CD4-positive, alpha-beta T cell (primary cell): Measurements from ENCODE around the gene TAF3. TPM values are rescaled to one million over a fixed set of nuclear protein-coding genes. Genes with fewer than 3 reads are reported as not detected.

Source experiments
- ATAC-seq: fragments of 200-7000 bp; cut with Tn5 transposase; one replicate; pipeline ENCODE4 v1.10.0; 2022; ENCODE audit warnings: mild to moderate bottlenecking; ENCODE audit not compliant: poor library complexity
- CTCF ChIA-PET: fragments of 350-600 bp; sonication (Branson Sonifier 250); formaldehyde crosslinking; loops from one replicate; lab custom pipeline; 2021; ENCODE audit warnings: antibody characterized with exemption, inconsistent platforms; lab: Charles Lee
- POLR2A ChIA-PET: fragments of 350-600 bp; sonication (Branson Sonifier 250); formaldehyde crosslinking; loops from one replicate; lab custom pipeline; 2021; ENCODE audit warnings: antibody characterized with exemption, inconsistent platforms; lab: Charles Lee
- DNase-seq, 14 experiments: peaks; one replicate each; pipeline ENCODE4 v3.0.0-alpha.2; 2013 to 2020; ENCODE audit warnings: mixed read lengths in 2 of 14
- H3K27ac ChIP-seq, 2 donors: one replicate each; pipeline versions ENCODE4 v1.5.1 to v1.7.0; 2013; ENCODE audit warnings: low read length in 2 of 2, low read depth in 1 of 2, mild to moderate bottlenecking in 1 of 2
- H3K27me3 ChIP-seq, 2 experiments: 1 replicate in 1 of 2; 2 replicates in 1 of 2; pipeline versions ENCODE4 v1.6.1 to v1.7.0; 2013; ENCODE audit warnings: low read length in 2 of 2, control low read depth in 1 of 2, mild to moderate bottlenecking in 1 of 2, moderate library complexity in 1 of 2; ENCODE audit not compliant: insufficient read depth in 2 of 2, control insufficient read depth in 1 of 2
- H3K36me3 ChIP-seq: one replicate; pipeline ENCODE4 v1.6.1; 2013; ENCODE audit warnings: low read length, control low read depth; ENCODE audit not compliant: insufficient read depth
- H3K4me1 ChIP-seq: one replicate; pipeline ENCODE4 v1.6.1; 2013; ENCODE audit warnings: low read length, control low read depth; ENCODE audit not compliant: insufficient read depth
- H3K4me3 ChIP-seq: one replicate; pipeline ENCODE4 v1.5.1; 2013; ENCODE audit warnings: mild to moderate bottlenecking, low read length, moderate library complexity
- H3K9me3 ChIP-seq, 2 experiments: 1 replicate in 1 of 2; 2 replicates in 1 of 2; pipeline versions ENCODE4 v1.6.1 to v1.7.0; 2013; ENCODE audit warnings: low read length in 2 of 2, mild to moderate bottlenecking in 2 of 2, control low read depth in 1 of 2, moderate library complexity in 1 of 2; ENCODE audit not compliant: control insufficient read depth in 1 of 2, insufficient read depth in 1 of 2
- H3K27ac Mint-ChIP-seq: one replicate; pipeline ENCODE4 v1.8.0; 2020; ENCODE audit warnings: mixed read lengths
- H3K27me3 Mint-ChIP-seq: one replicate; pipeline ENCODE4 v1.8.0; 2021; ENCODE audit warnings: mixed read lengths
- H3K36me3 Mint-ChIP-seq: one replicate; pipeline ENCODE4 v1.8.0; 2021; ENCODE audit warnings: low read depth, mixed read lengths
- H3K4me1 Mint-ChIP-seq: one replicate; pipeline ENCODE4 v1.8.0; 2021; ENCODE audit warnings: low read depth, mixed read lengths
- H3K4me3 Mint-ChIP-seq: one replicate; pipeline ENCODE4 v1.8.0; 2020; ENCODE audit warnings: mild to moderate bottlenecking, mixed read lengths
- H3K9me3 Mint-ChIP-seq: one replicate; pipeline ENCODE4 v1.8.0; 2020; ENCODE audit warnings: mixed read lengths
- CTCF ChIP-seq: fragments of 200-600 bp; IDR thresholded peaks from one replicate; pipeline ENCODE4 v1.8.0; 2022; ENCODE audit warnings: antibody characterized with exemption, mild to moderate bottlenecking
- intact Hi-C, 2 experiments: fragments of 100-400 bp; cut with DNase I in 1 of 2; cut with micrococcal nuclease in 1 of 2; formaldehyde crosslinking; loops; one replicate each; pipeline versions ENCODE4 v1.15.1 to v1.9.0; 2023 to 2025; cut with DNase I, micrococcal nuclease
- total RNA-seq, 174 experiments: library from RNA in 2 of 174; stranded (reverse) in 2 of 174; gene quantifications; one replicate each; pipeline ENCODE4 v1.2.3 and lab custom pipeline; 2021 to 2026

The TAF3 gene
- total RNA-seq, 2 experiments from 2014 or later: 12.6 to 12.8 TPM

GRCh38 chr10:7998831-7999230 is 180.5 kb downstream of the TAF3 start:
- Mint-ChIP-seq H3K9me3 (peaks cover 17% of the 10 kb centered on the region), H3K36me3 (peaks cover 71% of the 10 kb centered on the region), H3K27ac (no peak overlapping the region), H3K4me1 (no peaks in the 10 kb centered on the region), H3K4me3 (no peak overlapping the region), H3K27me3 (no peaks in the 10 kb centered on the region)
- Histone ChIP-seq H3K27ac (no peak overlapping the region), H3K4me1 (no peaks in the 10 kb centered on the region), H3K27me3 (no peaks in the 10 kb centered on the region), H3K36me3 (peaks cover 8% of the 10 kb centered on the region), H3K9me3 (peaks cover 8 to 12% of the 10 kb centered on the region in 2 experiments), H3K4me3 (no peak overlapping the region)
- DNase-seq: no peak
- intact Hi-C loops: no loop called here
- ChIA-PET POLR2A (no interaction called here), CTCF (no interaction called here)
- TF ChIP-seq CTCF: no peak
- no peak for ATAC-seq

- Mint-ChIP-seq H3K27me3 (no peaks in the 10 kb centered on the region), H3K9me3 (peaks cover 17% of the 10 kb centered on the region), H3K27ac (no peak overlapping the region), H3K4me1 (no peaks in the 10 kb centered on the region), H3K4me3 (no peak overlapping the region), H3K36me3 (peaks cover 84% of the 10 kb centered on the region)
- ChIA-PET POLR2A (no interaction called here), CTCF (no interaction called here)
- peaks cover 8 to 22% of the 10 kb centered on the region in 2 experiments for H3K9me3 ChIP-seq
- H3K4me1 ChIP-seq: no peaks in the 10 kb centered on the region
- no peaks in the 10 kb centered on the region for H3K27me3 ChIP-seq
- DNase-seq: no peak
- intact Hi-C loops: no loop called here
- no peak for TF ChIP-seq CTCF
- H3K27ac ChIP-seq: no peak overlapping the region
- H3K4me3 ChIP-seq: no peak overlapping the region
- H3K36me3 ChIP-seq: peaks cover 5% of the 10 kb centered on the region
- ATAC-seq: no peak
Observed at GRCh38 chr10:8004469-8005000, 186.2 kb downstream of the TAF3 start.

- H3K27me3 Mint-ChIP-seq: no peaks in the 10 kb centered on the region
- peaks cover 85% of the 10 kb centered on the region for H3K36me3 Mint-ChIP-seq
- no peak overlapping the region for H3K27ac Mint-ChIP-seq
Observed at GRCh38 chr10:8006274-8006999, 188.1 kb downstream of the TAF3 start.

More at GRCh38 chr10:8006274-8006999, 188.1 kb downstream of the TAF3 start:
- H3K4me3 Mint-ChIP-seq: no peak overlapping the region
- TF ChIP-seq CTCF: no peak
- no peaks in the 10 kb centered on the region for H3K4me1 Mint-ChIP-seq
- intact Hi-C loops: no loop called here
- Histone ChIP-seq H3K36me3 (peaks cover 22% of the 10 kb centered on the region), H3K4me3 (no peak overlapping the region), H3K27me3 (no peaks in the 10 kb centered on the region), H3K4me1 (no peaks in the 10 kb centered on the region), H3K27ac (no peak overlapping the region), H3K9me3 (peaks cover 8 to 22% of the 10 kb centered on the region in 2 experiments)
- DNase-seq (no peak), ATAC-seq (no peak)
- CTCF ChIA-PET: no interaction called here
- POLR2A ChIA-PET: interaction anchor here (0.7 kb wide), 1 partner anchor 31 kb away, joined by 3 read pairs; no protein-coding TSS in a partner anchor
- H3K9me3 Mint-ChIP-seq: peaks cover 17% of the 10 kb centered on the region
